GM10248 (cell line): Measurements from ENCODE around the gene GBP7.
"Not testable (repeated sequence)": the region's sequence is repeated elsewhere in the genome, so short reads cannot be mapped to it uniquely, and the experiment has no call there.

Experiments used
- CTCF ChIA-PET: fragments of 300-600 bp; sonication (Branson Sonifier 250); formaldehyde crosslinking; extraction: SDS; loops from one replicate; lab custom pipeline; 2021; ENCODE audit warnings: antibody characterized with exemption; lab: Yijun Ruan, JAX
- POLR2A ChIA-PET: fragments of 350-650 bp; sonication (Branson Sonifier 250); formaldehyde crosslinking; extraction: SDS; loops from one replicate; lab custom pipeline; 2020; ENCODE audit warnings: antibody characterized with exemption; lab: Yijun Ruan, JAX
- DNase-seq: peaks from one replicate; pipeline ENCODE4 v3.0.0; 2012; ENCODE audit errors: extremely low spot score
- TF ChIP-seq, protein P1 (sequence below): IDR thresholded peaks from 2 replicates; pipeline ENCODE4 v1.5.1; 2012; ENCODE audit warnings: mild to moderate bottlenecking, low read depth; ENCODE audit errors: extremely low read depth, missing control alignments, control extremely low read depth

GBP7 gene

DNA sequence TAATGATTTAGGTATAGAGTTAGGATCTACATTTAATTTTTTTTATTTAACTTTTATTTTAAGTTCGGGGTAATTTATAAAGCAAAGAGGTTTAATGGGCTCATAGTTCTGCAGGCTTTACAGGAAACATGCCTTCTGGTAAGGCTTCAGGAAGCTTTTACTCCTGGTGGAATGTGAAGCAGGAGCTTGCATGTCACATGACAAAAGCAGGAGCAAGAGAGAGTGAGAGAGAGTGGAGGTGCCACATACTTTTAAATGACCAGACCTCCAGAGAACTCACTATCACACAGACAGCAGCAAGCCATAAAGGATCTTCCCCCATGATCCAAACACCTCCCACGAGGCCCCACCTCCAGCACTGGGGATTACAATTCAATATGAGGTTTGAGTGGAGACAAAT lies 32.3 kb downstream of the GBP7 start:
- TF ChIP-seq, protein P1, sequence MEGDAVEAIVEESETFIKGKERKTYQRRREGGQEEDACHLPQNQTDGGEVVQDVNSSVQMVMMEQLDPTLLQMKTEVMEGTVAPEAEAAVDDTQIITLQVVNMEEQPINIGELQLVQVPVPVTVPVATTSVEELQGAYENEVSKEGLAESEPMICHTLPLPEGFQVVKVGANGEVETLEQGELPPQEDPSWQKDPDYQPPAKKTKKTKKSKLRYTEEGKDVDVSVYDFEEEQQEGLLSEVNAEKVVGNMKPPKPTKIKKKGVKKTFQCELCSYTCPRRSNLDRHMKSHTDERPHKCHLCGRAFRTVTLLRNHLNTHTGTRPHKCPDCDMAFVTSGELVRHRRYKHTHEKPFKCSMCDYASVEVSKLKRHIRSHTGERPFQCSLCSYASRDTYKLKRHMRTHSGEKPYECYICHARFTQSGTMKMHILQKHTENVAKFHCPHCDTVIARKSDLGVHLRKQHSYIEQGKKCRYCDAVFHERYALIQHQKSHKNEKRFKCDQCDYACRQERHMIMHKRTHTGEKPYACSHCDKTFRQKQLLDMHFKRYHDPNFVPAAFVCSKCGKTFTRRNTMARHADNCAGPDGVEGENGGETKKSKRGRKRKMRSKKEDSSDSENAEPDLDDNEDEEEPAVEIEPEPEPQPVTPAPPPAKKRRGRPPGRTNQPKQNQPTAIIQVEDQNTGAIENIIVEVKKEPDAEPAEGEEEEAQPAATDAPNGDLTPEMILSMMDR = no peak
- POLR2A ChIA-PET = no interaction called here
- CTCF ChIA-PET = interaction anchor here (1.3 kb wide), 1 partner anchor 20 kb away, joined by 3 read pairs; no protein-coding TSS in a partner anchor
- no peak for DNase-seq

DNA sequence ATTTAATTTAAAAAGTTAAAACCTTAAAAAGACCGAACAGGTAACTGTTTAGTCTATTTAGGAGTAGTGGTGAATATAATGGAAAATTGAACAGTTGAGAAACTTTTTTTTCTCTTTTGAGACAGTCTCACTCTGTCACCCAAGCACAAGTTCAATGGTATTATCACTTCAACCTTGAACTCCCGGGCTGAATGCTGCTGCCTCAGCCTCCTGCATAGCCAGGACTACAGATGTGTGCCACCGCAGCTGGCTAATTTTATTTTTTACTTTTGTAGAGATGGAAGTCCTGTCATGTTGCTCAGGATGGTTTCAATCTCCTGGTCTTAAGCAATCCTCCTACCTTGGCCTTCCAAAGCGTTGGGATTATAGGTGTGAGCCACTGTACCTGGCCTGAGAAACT lies 33.6 kb downstream of the GBP7 start:
- POLR2A ChIA-PET = no interaction called here
- TF ChIP-seq, protein P1 = no peak
- DNase-seq = no peak
- CTCF ChIA-PET = interaction anchor here (1.0 kb wide), 1 partner anchor 10 kb away, joined by 3 read pairs; no protein-coding TSS in a partner anchor

DNA sequence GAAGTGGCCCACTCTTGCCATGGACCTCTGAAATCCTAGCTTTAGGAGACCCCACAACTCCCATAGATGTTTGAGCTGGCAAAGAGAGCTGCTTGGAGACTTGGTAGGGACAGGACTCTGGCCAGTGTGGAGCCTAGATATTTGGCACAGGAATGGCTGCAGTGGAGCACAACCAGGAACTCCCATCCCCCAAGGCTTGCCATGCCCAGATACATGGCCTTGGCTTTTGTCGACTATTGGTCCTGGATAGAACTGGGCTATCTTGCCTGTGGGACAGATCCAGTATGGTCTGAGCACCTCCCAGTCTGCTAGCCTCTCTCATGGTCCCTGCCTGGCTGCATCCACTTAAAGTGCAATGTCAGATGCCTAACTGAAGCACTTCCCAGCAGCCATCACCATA lies 42.1 kb downstream of the GBP7 start:
- POLR2A ChIA-PET = no interaction called here
- TF ChIP-seq, protein P1 = no peak
- DNase-seq = no peak
- CTCF ChIA-PET = interaction anchor here (1.1 to 1.8 kb wide), 2 partner anchors 33 to 65 kb away, joined by 3 to 4 read pairs; partner anchors contain the start of gene GBP4

DNA sequence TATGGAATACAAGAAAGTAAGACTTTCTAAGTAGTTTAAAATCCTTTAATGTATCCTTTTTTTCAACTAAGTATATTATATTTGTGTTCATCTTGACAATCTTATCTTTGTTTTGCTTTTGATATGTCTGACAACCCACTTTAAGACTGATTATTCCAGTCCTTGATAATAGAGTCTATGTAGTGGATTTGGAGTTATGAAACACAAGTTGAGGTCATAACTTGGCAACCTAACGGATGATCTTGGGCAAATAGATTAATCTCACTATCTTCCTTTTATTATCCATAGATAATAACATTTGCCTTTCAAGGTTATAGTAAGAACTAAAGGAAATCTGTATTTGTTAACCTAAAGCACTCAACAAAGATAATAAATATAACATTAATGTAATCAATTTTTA lies 45.1 kb downstream of the GBP7 start:
- DNase-seq = no peak
- TF ChIP-seq, protein P1 = no peak
- ChIA-PET POLR2A (no interaction called here), CTCF (no interaction called here)

DNA sequence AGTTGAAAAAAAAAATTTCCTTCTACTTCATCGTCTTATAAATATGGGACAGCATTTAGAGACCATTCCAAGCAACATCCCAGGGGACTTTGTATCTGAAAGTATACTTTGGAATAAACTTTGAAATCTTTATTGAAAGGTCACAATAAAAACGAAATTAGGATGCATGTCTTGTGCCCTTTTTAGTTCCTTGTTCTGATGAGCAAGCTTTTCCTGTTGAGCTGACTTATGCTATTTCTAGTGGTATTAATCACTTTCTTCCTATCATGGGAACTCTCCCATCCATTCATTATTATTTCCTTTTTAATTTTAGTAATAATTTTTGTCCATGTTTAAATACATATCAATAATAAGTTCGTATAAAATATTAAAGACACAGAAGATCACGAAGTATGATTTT lies 45.9 kb downstream of the GBP7 start:
- ChIA-PET POLR2A (no interaction called here), CTCF (no interaction called here)
- TF ChIP-seq, protein P1 = no peak
- no peak for DNase-seq

DNA sequence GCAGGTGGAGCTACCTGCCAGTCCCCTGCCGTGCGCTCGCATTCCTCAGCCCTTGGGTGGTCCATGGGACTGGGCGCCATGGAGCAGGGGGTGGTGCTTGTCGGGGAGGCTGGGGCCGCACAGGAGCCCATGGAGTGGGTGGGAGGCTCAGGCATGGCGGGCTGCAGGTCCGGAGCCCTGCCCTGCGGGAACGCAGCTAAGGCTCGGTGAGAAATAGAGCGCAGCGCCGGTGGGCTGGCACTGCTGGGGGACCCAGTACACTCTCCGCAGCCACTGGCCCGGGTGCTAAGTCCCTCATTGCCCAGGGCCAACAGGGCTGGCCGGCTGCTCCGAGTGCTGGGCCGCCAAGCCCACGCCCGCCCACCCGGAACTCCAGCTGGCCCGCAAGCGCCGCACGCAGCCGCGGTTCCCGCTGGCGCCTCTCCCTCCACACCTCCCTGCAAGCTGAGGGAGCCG lies 47.8 kb downstream of the GBP7 start:
- DNase-seq, POLR2A ChIA-PET: not testable (repeated sequence)
- CTCF ChIA-PET = interaction anchor here (0.8 to 1.4 kb wide), 2 partner anchors 47 to 130 kb away, joined by 3 to 4 read pairs; no protein-coding TSS in a partner anchor

DNA sequence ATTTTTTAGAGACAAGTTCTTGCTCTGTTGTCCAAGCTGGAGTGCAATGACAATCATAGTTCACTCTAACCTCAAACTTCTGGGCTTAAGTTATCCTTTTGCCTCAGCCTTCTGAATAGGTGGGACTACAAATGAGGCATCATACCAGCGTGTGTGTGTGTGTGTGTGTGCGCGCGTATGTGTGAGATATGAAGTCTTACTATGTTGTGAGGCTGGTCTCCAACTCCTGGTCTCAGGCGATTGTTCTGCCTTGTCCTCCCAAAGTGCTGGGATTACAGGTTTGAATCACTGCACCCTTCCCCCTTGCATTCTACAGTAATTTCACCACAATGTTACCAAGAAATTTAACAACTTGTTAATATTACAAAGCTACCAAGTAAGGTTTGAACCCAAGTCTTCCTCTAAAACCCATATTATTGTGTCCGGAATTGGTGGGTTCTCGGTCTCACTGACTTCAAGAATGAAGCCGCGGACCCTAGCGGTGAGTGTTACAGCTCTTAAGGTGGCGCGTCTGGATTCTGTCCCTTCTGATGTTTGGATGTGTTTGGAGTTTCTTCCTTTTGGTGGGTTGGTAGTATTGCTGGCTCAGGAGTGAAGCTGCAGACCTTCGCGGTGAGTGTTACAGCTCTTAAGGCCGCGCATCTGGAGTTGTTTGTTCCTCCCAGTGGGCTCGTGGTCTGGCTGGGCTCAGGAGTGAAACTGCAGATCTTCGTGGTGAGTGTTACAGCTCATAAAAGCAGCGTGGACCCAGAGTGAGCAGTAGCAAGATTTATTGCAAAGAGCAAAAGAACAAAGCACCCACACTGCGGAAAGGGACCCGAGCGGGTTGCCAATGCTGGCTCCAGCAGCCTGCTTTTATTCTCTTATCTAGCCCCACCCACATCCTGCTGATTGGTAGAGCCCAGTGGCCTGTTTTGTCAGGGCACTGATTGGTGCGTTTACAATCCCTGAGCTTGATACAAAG lies 48.9 kb downstream of the GBP7 start:
- not testable (repeated sequence) for DNase-seq
- CTCF ChIA-PET = interaction anchor here (0.7 to 1.5 kb wide), 8 partner anchors 10 to 129 kb away, joined by 3 to 5 read pairs (median 3); partner anchors contain the start of gene GBP3
- POLR2A ChIA-PET = interaction anchor here (0.6 to 0.7 kb wide), 2 partner anchors 15 to 127 kb away, joined by 3 to 11 read pairs; no protein-coding TSS in a partner anchor
